Neural cell (in vitro differentiated cells): ENCODE results near the gene OVOL1.
"Not testable (repeated sequence)": the region's sequence is repeated elsewhere in the genome, so short reads cannot be mapped to it uniquely, and the experiment has no call there.

Experiments used
- EP300 ChIP-seq: fragments of 450-650 bp; conservative IDR thresholded peaks from 2 replicates; pipeline ENCODE4 v1.6.1; 2014; ENCODE audit warnings: antibody characterized with exemption, mild to moderate bottlenecking, moderate library complexity; ENCODE audit not compliant: poor library complexity, severe bottlenecking
- EZH2 ChIP-seq: fragments of 200-600, 300-800 bp; shearing (Covaris generic), sonication (generic); IDR thresholded peaks from 2 replicates; pipeline ENCODE4 v1.6.1; 2014; ENCODE audit warnings: antibody characterized with exemption, low read length, borderline replicate concordance, mild to moderate bottlenecking; ENCODE audit not compliant: insufficient read depth, poor library complexity, severe bottlenecking
- TF ChIP-seq, protein P1 (sequence below): fragments of 450-650 bp; IDR thresholded peaks from 2 replicates; pipeline ENCODE4 v1.5.1; 2014; ENCODE audit warnings: antibody characterized with exemption, mild to moderate bottlenecking, moderate library complexity; ENCODE audit not compliant: poor library complexity, severe bottlenecking

GRCh38 chr11:65767806-65768205 lies 19.1 kb upstream of the OVOL1 start:
- TF ChIP-seq, protein P1, sequence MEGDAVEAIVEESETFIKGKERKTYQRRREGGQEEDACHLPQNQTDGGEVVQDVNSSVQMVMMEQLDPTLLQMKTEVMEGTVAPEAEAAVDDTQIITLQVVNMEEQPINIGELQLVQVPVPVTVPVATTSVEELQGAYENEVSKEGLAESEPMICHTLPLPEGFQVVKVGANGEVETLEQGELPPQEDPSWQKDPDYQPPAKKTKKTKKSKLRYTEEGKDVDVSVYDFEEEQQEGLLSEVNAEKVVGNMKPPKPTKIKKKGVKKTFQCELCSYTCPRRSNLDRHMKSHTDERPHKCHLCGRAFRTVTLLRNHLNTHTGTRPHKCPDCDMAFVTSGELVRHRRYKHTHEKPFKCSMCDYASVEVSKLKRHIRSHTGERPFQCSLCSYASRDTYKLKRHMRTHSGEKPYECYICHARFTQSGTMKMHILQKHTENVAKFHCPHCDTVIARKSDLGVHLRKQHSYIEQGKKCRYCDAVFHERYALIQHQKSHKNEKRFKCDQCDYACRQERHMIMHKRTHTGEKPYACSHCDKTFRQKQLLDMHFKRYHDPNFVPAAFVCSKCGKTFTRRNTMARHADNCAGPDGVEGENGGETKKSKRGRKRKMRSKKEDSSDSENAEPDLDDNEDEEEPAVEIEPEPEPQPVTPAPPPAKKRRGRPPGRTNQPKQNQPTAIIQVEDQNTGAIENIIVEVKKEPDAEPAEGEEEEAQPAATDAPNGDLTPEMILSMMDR, result not testable (repeated sequence)
- TF ChIP-seq EZH2, EP300: not testable (repeated sequence)
